ENCODE data around the gene SLC35G1.

Gene SLC35G1

DNA sequence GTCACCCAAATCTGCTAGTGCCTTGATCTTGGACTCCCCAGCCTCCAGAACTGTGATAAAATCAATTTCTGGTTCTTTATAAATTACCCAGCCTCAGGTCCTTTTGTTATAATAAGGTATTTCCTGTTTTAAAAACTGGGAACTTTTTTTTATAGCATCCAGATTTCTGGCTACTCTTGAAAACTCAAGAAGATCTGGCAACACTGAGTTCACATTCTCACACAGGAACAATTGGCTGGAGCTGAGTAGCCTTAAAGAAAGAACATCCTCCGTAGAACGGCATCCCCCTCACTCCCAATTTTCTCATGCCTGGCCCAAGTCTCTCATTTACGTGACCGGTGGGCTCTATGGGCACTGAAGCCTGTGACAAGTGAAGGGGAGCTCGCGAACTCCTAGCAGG, 47.1 kb downstream of the SLC35G1 start:
- ChIA-PET POLR2A (no interaction called here), CTCF (interaction anchor here (1.5 kb wide), 1 partner anchor 10 kb away, joined by 3 read pairs; no protein-coding TSS in a partner anchor)
- DNase-seq (ENCODE audit: extremely low spot score): no peak
- TF ChIP-seq, protein P1, sequence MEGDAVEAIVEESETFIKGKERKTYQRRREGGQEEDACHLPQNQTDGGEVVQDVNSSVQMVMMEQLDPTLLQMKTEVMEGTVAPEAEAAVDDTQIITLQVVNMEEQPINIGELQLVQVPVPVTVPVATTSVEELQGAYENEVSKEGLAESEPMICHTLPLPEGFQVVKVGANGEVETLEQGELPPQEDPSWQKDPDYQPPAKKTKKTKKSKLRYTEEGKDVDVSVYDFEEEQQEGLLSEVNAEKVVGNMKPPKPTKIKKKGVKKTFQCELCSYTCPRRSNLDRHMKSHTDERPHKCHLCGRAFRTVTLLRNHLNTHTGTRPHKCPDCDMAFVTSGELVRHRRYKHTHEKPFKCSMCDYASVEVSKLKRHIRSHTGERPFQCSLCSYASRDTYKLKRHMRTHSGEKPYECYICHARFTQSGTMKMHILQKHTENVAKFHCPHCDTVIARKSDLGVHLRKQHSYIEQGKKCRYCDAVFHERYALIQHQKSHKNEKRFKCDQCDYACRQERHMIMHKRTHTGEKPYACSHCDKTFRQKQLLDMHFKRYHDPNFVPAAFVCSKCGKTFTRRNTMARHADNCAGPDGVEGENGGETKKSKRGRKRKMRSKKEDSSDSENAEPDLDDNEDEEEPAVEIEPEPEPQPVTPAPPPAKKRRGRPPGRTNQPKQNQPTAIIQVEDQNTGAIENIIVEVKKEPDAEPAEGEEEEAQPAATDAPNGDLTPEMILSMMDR (IDR thresholded peaks at IDR 0.05; ENCODE audit: control extremely low read depth, extremely low read depth, low read depth, missing control alignments): no peak

DNA sequence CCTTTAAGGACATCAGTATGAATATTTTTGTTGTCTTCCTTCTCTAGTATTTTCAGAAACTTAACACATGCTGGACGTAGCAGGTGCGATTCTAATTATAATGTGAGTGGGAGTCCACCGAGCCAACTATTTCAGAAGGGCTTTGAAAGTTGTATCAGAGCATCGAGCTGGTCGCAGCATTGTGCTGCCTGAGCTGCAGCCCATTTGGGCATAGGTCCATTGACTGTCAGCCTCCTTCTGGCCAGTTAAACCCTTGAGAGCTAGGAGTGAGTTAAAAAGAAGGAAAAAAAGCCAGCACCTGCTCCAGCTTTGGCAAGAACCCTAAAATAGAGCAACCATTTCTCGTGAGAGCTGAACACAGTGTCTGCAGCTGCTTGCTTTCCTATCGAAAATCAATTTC, 47.8 kb downstream of the SLC35G1 start:
- DNase-seq (ENCODE audit: extremely low spot score): no peak
- TF ChIP-seq, protein P1 (IDR thresholded peaks at IDR 0.05; ENCODE audit: control extremely low read depth, extremely low read depth, low read depth, missing control alignments): no peak
- CTCF ChIA-PET: interaction anchor here (1.2 to 1.5 kb wide), 2 partner anchors 9 to 25 kb away, joined by 3 read pairs; no protein-coding TSS in a partner anchor
- POLR2A ChIA-PET: no interaction called here

DNA sequence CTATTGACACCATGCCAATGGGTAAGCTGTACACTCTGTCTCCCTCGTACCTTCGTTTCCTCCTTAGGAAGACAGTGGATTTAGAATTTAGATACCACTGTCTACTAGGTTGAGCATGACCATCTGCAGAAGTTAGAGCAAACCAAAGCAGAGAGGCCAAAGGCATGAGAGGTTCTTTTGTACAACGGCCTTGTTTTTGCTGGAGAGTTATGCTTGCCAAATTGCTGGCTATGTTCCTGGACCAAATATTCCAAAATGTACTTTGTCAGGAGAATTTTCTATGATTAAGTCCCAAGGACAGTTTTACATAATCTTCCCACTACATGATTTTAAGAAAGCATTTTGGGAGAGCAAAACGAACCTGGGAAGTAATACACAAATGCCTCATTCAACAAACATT, 52.0 kb downstream of the SLC35G1 start:
- no peak for DNase-seq (ENCODE audit: extremely low spot score)
- TF ChIP-seq, protein P1 (IDR thresholded peaks at IDR 0.05; ENCODE audit: control extremely low read depth, extremely low read depth, low read depth, missing control alignments): no peak
- CTCF ChIA-PET: no interaction called here
- POLR2A ChIA-PET: no interaction called here

DNA sequence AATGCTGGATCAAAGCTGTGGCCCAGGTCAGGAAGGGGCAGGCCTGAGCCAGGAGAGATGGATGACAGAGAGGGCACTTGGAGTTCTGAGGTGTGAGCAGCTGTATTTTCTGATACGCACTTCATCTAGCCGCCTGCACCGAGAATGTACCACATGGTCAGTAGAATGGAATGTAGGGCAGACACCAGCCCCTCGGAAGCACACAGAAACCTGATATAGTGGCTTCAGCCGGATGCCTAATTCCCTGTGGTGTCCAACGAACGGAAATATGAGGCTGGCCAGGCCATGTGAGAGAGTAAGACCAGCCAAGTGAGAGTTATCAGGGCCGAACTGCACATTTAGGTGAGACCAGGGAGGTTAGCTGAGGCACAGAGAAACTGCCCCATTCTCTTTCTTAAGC, 53.3 kb downstream of the SLC35G1 start:
- TF ChIP-seq, protein P1 (IDR thresholded peaks at IDR 0.05; ENCODE audit: control extremely low read depth, extremely low read depth, low read depth, missing control alignments): no peak
- DNase-seq (ENCODE audit: extremely low spot score): no peak
- ChIA-PET CTCF (no interaction called here), POLR2A (no interaction called here)

DNA sequence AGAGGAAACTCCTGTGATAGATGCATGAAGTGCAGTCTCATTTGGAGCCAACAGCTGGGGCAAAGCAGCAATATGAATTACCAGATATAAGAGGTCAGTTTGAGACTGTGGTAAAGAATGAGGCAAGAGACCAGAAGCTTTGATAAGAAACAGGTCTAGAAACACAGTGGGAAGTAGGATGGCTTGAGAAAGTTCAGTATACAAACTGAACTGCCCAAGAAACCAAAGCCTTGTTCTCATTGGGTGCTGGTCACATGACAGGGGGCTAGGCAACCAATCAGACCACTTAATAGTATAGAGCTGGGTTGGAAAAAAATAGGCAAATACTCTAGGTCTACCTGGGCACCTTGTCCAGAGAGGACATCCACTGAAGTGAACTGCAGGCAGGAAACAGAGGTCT, 53.7 kb downstream of the SLC35G1 start:
- ChIA-PET POLR2A (no interaction called here), CTCF (no interaction called here)
- DNase-seq (ENCODE audit: extremely low spot score): no peak
- TF ChIP-seq, protein P1 (IDR thresholded peaks at IDR 0.05; ENCODE audit: control extremely low read depth, extremely low read depth, low read depth, missing control alignments): no peak

DNA sequence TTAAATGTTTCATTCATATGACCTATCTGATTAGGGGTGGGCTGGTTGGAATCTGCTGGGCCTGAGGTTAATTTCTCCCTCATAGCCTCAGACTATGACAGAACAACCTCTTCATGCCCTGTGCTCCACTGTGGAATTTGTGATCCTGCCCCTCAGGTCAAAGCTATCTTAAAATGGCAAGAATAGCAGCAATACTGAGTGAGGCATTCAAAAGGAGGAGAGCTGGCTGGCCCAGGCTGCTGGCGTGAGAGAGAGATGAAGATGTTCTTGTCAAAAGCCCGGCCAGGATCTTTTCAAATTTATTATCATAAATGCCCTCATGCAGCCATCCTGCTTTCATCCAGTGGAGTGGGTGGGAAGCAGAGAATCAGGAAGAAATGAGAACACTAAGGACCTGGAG, 58.1 kb downstream of the SLC35G1 start:
- ChIA-PET CTCF (no interaction called here), POLR2A (no interaction called here)
- TF ChIP-seq, protein P1 (IDR thresholded peaks at IDR 0.05; ENCODE audit: control extremely low read depth, extremely low read depth, low read depth, missing control alignments): no peak
- no peak for DNase-seq (ENCODE audit: extremely low spot score)
